ENCODE measurements around the gene POLR3A. TPM values are rescaled to one million over a fixed set of nuclear protein-coding genes. Genes with fewer than 3 reads are reported as not detected.

The POLR3A gene
- total RNA-seq, 1 experiment from 2014 or later = 14.9 TPM

GRCh38 chr10:77967611-77968022 lies 61.7 kb downstream of the POLR3A start:
- intact Hi-C loops (cut with micrococcal nuclease; ENCODE audit: unreplicated experiment) = no loop called here
- H2AFZ ChIP-seq = no peak overlapping the region
- no peaks in the 10 kb centered on the region for H3K36me3 ChIP-seq (ENCODE audit: low read depth)
- no peaks in the 10 kb centered on the region for H3K79me2 ChIP-seq (ENCODE audit: low read depth)
- H3K9me2 ChIP-seq (ENCODE audit: insufficient read depth) = no peaks in the 10 kb centered on the region
- no TSS peak for BruUV-seq (replicated peaks)
- no peaks in the 10 kb centered on the region for H4K20me1 ChIP-seq (ENCODE audit: insufficient read depth)
- TF ChIP-seq, protein P1, sequence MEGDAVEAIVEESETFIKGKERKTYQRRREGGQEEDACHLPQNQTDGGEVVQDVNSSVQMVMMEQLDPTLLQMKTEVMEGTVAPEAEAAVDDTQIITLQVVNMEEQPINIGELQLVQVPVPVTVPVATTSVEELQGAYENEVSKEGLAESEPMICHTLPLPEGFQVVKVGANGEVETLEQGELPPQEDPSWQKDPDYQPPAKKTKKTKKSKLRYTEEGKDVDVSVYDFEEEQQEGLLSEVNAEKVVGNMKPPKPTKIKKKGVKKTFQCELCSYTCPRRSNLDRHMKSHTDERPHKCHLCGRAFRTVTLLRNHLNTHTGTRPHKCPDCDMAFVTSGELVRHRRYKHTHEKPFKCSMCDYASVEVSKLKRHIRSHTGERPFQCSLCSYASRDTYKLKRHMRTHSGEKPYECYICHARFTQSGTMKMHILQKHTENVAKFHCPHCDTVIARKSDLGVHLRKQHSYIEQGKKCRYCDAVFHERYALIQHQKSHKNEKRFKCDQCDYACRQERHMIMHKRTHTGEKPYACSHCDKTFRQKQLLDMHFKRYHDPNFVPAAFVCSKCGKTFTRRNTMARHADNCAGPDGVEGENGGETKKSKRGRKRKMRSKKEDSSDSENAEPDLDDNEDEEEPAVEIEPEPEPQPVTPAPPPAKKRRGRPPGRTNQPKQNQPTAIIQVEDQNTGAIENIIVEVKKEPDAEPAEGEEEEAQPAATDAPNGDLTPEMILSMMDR (conservative IDR thresholded peaks at IDR 0.05) = no peak
- TF ChIP-seq EZH2 (IDR thresholded peaks at IDR 0.05; ENCODE audit: low read depth) = no peak
- H3K4me2 ChIP-seq = no peak overlapping the region
- H3F3A ChIP-seq (ENCODE audit: insufficient read depth, low read depth) = peaks cover 6% of the 10 kb centered on the region; the same call in 1 of the 2 replicates
- DNase-seq = no peak
- CTCF ChIA-PET = interaction anchor here (0.6 kb wide), 1 partner anchor 69 kb away, joined by 3 read pairs; no protein-coding TSS in a partner anchor
- no peak overlapping the region for H3K4me3 ChIP-seq
- H3K4me1 ChIP-seq (replicated peaks; ENCODE audit: insufficient read depth) = peaks cover 18% of the 10 kb centered on the region
- no peaks in the 10 kb centered on the region for H3K27me3 ChIP-seq (ENCODE audit: insufficient read depth, low read depth)
- no peak overlapping the region for H3K27ac ChIP-seq
- H3K9me3 ChIP-seq (ENCODE audit: insufficient read depth, low read depth) = no peaks in the 10 kb centered on the region
- POLR2A ChIA-PET (ENCODE audit: unreplicated experiment) = no interaction called here

DNA sequence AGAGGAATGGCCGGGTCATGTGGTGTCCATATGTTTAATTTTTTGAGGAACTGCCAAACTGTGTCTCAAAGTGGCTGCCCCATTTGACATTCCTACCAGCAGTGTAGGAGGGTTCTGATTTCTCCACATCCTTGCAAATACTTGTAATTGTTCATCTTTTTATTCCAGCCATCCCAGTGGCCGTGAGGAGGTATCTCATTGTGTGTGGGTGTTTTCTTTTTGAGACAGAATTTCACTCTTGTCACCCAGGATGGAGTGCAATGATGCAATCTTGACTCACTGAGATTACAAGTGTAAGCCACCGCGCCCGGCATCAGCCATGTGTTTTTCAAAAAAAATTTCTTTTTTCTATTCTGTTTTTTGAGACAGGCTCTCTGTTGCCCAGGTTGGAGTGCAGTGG lies 64.0 kb downstream of the POLR3A start:
- intact Hi-C loops (cut with micrococcal nuclease; ENCODE audit: unreplicated experiment) = no loop called here
- H4K20me1 ChIP-seq (ENCODE audit: insufficient read depth) = no peaks in the 10 kb centered on the region
- no peaks in the 10 kb centered on the region for H3K36me3 ChIP-seq (ENCODE audit: low read depth)
- no peak overlapping the region for H3K4me2 ChIP-seq
- TF ChIP-seq EZH2 (IDR thresholded peaks at IDR 0.05; ENCODE audit: low read depth) = no peak
- TF ChIP-seq, protein P1 (conservative IDR thresholded peaks at IDR 0.05) = no peak
- no peak overlapping the region for H3K27ac ChIP-seq
- H3K9me2 ChIP-seq (ENCODE audit: insufficient read depth) = no peaks in the 10 kb centered on the region
- BruUV-seq (replicated peaks) = no TSS peak
- no peak overlapping the region for H3K4me3 ChIP-seq
- peak in 1 of 2 experiments; percentile 42 for DNase-seq
- CTCF ChIA-PET = no interaction called here
- no peak overlapping the region for H2AFZ ChIP-seq
- H3K79me2 ChIP-seq (ENCODE audit: low read depth) = no peaks in the 10 kb centered on the region
- H3F3A ChIP-seq (ENCODE audit: insufficient read depth, low read depth) = peaks cover 6% of the 10 kb centered on the region; the same call in 1 of the 2 replicates
- no peaks in the 10 kb centered on the region for H3K27me3 ChIP-seq (ENCODE audit: insufficient read depth, low read depth)
- POLR2A ChIA-PET (ENCODE audit: unreplicated experiment) = no interaction called here
- H3K9me3 ChIP-seq (ENCODE audit: insufficient read depth, low read depth) = no peaks in the 10 kb centered on the region
- H3K4me1 ChIP-seq (replicated peaks; ENCODE audit: insufficient read depth) = peaks cover 13% of the 10 kb centered on the region

DNA sequence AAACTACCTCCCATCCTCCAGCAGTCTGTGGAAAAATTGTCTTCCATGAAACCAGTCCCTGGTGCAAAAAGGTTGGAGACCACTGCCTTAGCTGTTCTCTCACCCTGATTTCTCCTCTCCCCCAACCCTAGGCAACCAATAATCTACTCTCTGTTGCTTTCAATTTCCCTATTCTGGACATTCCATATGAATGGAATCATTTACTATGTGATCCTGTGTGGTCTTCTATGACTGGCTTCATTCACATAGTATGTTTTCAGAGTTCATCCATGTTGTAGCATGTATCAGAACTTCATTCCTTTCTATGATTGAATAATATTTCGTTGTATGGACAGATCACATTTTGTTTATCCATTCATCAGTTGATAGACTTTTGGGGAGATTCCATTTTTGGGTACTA lies 64.5 kb downstream of the POLR3A start:
- no peaks in the 10 kb centered on the region for H3K27me3 ChIP-seq (ENCODE audit: insufficient read depth, low read depth)

More for the DNA sequence above, 64.5 kb downstream of the POLR3A start:
- Histone ChIP-seq H3K4me1 (replicated peaks; ENCODE audit: insufficient read depth) (peaks cover 13% of the 10 kb centered on the region), H3K9me3 (ENCODE audit: insufficient read depth, low read depth) (no peaks in the 10 kb centered on the region), H3K4me3 (no peak overlapping the region), H3K9me2 (ENCODE audit: insufficient read depth) (no peaks in the 10 kb centered on the region), H3K27ac (no peak overlapping the region), H3F3A (ENCODE audit: insufficient read depth, low read depth) (peaks cover 6% of the 10 kb centered on the region; the same call in 1 of the 2 replicates), H2AFZ (no peak overlapping the region), H3K79me2 (ENCODE audit: low read depth) (no peaks in the 10 kb centered on the region), H4K20me1 (ENCODE audit: insufficient read depth) (no peaks in the 10 kb centered on the region), H3K4me2 (no peak overlapping the region), H3K36me3 (ENCODE audit: low read depth) (no peaks in the 10 kb centered on the region)
- no TSS peak for BruUV-seq (replicated peaks)
- POLR2A ChIA-PET (ENCODE audit: unreplicated experiment) = interaction anchor here (0.6 kb wide), 1 partner anchor 459 kb away, joined by 6 read pairs; no protein-coding TSS in a partner anchor
- intact Hi-C loops (cut with micrococcal nuclease; ENCODE audit: unreplicated experiment) = no loop called here
- DNase-seq = no peak
- CTCF ChIA-PET = no interaction called here
- no peak for TF ChIP-seq EZH2 (IDR thresholded peaks at IDR 0.05; ENCODE audit: low read depth)
- TF ChIP-seq, protein P1 (conservative IDR thresholded peaks at IDR 0.05) = no peak
